ENCODE data around the gene MEX3D. TPM values are rescaled to one million over a fixed set of nuclear protein-coding genes. Genes with fewer than 3 reads are reported as not detected.

The MEX3D gene
- total RNA-seq, 2 donors from 2014 or later, result 2.7 to 3.3 TPM

GRCh38 chr19:1574354-1575136, 6.4 kb upstream of the MEX3D start:
- Mint-ChIP-seq H3K4me1 (peaks cover 10% of the 10 kb centered on the region), H3K27me3 (peaks cover 6% of the 10 kb centered on the region), H3K27ac (no peak overlapping the region), H3K4me3 (no peak overlapping the region), H3K36me3 (ENCODE audit: low read depth) (no peaks in the 10 kb centered on the region)
- no peaks in the 10 kb centered on the region for H3K9me3 ChIP-seq (ENCODE audit: control insufficient read depth, low read length, poor library complexity, severe bottlenecking)
- ATAC-seq (no peak), DNase-seq (no peak)

GRCh38 chr19:1572795-1573194, 4.7 kb upstream of the MEX3D start:
- ATAC-seq (no peak), DNase-seq (no peak)
- no peaks in the 10 kb centered on the region for H3K36me3 Mint-ChIP-seq (ENCODE audit: low read depth)
- H3K4me3 Mint-ChIP-seq, result no peak overlapping the region
- no peaks in the 10 kb centered on the region for H3K9me3 ChIP-seq (ENCODE audit: control insufficient read depth, low read length, poor library complexity, severe bottlenecking)
- H3K27me3 Mint-ChIP-seq, result peaks cover 6% of the 10 kb centered on the region
- H3K27ac Mint-ChIP-seq, result no peak overlapping the region
- peaks cover 12% of the 10 kb centered on the region for H3K4me1 Mint-ChIP-seq

- Mint-ChIP-seq H3K4me1 (peaks cover 12% of the 10 kb centered on the region), H3K27me3 (peaks cover 6% of the 10 kb centered on the region), H3K27ac (no peak overlapping the region), H3K4me3 (no peak overlapping the region), H3K36me3 (ENCODE audit: low read depth) (no peaks in the 10 kb centered on the region)
- H3K9me3 ChIP-seq (ENCODE audit: control insufficient read depth, low read length, poor library complexity, severe bottlenecking), result no peaks in the 10 kb centered on the region
- no peak for DNase-seq
- no peak for ATAC-seq
Measured at GRCh38 chr19:1571358-1571757, 3.2 kb upstream of the MEX3D start.

- DNase-seq (no peak), ATAC-seq (no peak)
- Mint-ChIP-seq H3K27ac (no peak overlapping the region), H3K4me3 (no peak overlapping the region), H3K27me3 (peaks cover 6% of the 10 kb centered on the region), H3K4me1 (peaks cover 10% of the 10 kb centered on the region), H3K36me3 (ENCODE audit: low read depth) (no peaks in the 10 kb centered on the region)
- no peaks in the 10 kb centered on the region for H3K9me3 ChIP-seq (ENCODE audit: control insufficient read depth, low read length, poor library complexity, severe bottlenecking)
Measured at GRCh38 chr19:1570836-1571235, 2.7 kb upstream of the MEX3D start.

- H3K9me3 ChIP-seq (ENCODE audit: control insufficient read depth, low read length, poor library complexity, severe bottlenecking), result no peaks in the 10 kb centered on the region
- Mint-ChIP-seq H3K27me3 (peaks cover 6% of the 10 kb centered on the region), H3K36me3 (ENCODE audit: low read depth) (no peaks in the 10 kb centered on the region), H3K4me3 (peak overlapping the region; percentile 74), H3K27ac (no peak overlapping the region), H3K4me1 (peaks cover 8% of the 10 kb centered on the region)
- no peak for DNase-seq
- ATAC-seq, result no peak
Measured at GRCh38 chr19:1569997-1570396, 1.9 kb upstream of the MEX3D start.

- no peak overlapping the region for H3K4me3 Mint-ChIP-seq
- peak in 1 of 3 donors; percentile 21 for DNase-seq
- no peaks in the 10 kb centered on the region for H3K36me3 Mint-ChIP-seq (ENCODE audit: low read depth)
- H3K27ac Mint-ChIP-seq, result no peak overlapping the region
- H3K4me1 Mint-ChIP-seq, result peaks cover 10% of the 10 kb centered on the region
- peaks cover 6% of the 10 kb centered on the region for H3K27me3 Mint-ChIP-seq
- ATAC-seq, result peak; percentile 52
- no peaks in the 10 kb centered on the region for H3K9me3 ChIP-seq (ENCODE audit: control insufficient read depth, low read length, poor library complexity, severe bottlenecking)
Measured at GRCh38 chr19:1567848-1568227, 287 bp downstream of the MEX3D start.

GRCh38 chr19:1567116-1567847, 843 bp downstream of the MEX3D start:
- peaks cover 10% of the 10 kb centered on the region for H3K4me1 Mint-ChIP-seq
- peaks cover 6% of the 10 kb centered on the region for H3K27me3 Mint-ChIP-seq
- no peak for DNase-seq
- no peaks in the 10 kb centered on the region for H3K36me3 Mint-ChIP-seq (ENCODE audit: low read depth)
- no peak overlapping the region for H3K27ac Mint-ChIP-seq
- peak overlapping the region; percentile 57 for H3K4me3 Mint-ChIP-seq
- H3K9me3 ChIP-seq (ENCODE audit: control insufficient read depth, low read length, poor library complexity, severe bottlenecking), result no peaks in the 10 kb centered on the region
- ATAC-seq, result no peak

GRCh38 chr19:1566392-1567115, 1.6 kb downstream of the MEX3D start:
- no peaks in the 10 kb centered on the region for H3K9me3 ChIP-seq (ENCODE audit: control insufficient read depth, low read length, poor library complexity, severe bottlenecking)
- no peaks in the 10 kb centered on the region for H3K36me3 Mint-ChIP-seq (ENCODE audit: low read depth)
- peak overlapping the region; percentile 59 for H3K4me3 Mint-ChIP-seq
- no peak overlapping the region for H3K27ac Mint-ChIP-seq
- H3K4me1 Mint-ChIP-seq, result peaks cover 10% of the 10 kb centered on the region
- ATAC-seq (no peak), DNase-seq (no peak)
- peaks cover 6% of the 10 kb centered on the region for H3K27me3 Mint-ChIP-seq

- no peaks in the 10 kb centered on the region for H3K9me3 ChIP-seq (ENCODE audit: control insufficient read depth, low read length, poor library complexity, severe bottlenecking)
- Mint-ChIP-seq H3K4me1 (peaks cover 2% of the 10 kb centered on the region), H3K27me3 (no peaks in the 10 kb centered on the region), H3K27ac (no peak overlapping the region), H3K36me3 (ENCODE audit: low read depth) (no peaks in the 10 kb centered on the region), H3K4me3 (no peak overlapping the region)
- DNase-seq, result no peak
- no peak for ATAC-seq
Measured at GRCh38 chr19:1563251-1563650, 4.9 kb downstream of the MEX3D start.

GRCh38 chr19:1561236-1561842, 6.8 kb downstream of the MEX3D start:
- Mint-ChIP-seq H3K4me3 (no peak overlapping the region), H3K36me3 (ENCODE audit: low read depth) (no peaks in the 10 kb centered on the region), H3K27me3 (no peaks in the 10 kb centered on the region), H3K4me1 (peaks cover 2% of the 10 kb centered on the region), H3K27ac (no peak overlapping the region)
- DNase-seq, result no peak
- no peak for ATAC-seq
- H3K9me3 ChIP-seq (ENCODE audit: control insufficient read depth, low read length, poor library complexity, severe bottlenecking), result no peaks in the 10 kb centered on the region

- no peak for ATAC-seq
- H3K27ac Mint-ChIP-seq, result no peak overlapping the region
Measured at GRCh38 chr19:1560286-1560882, 7.7 kb downstream of the MEX3D start.

GRCh38 chr19:1558552-1558951, 9.6 kb downstream of the MEX3D start:
- H3K27ac Mint-ChIP-seq, result no peak overlapping the region
- ATAC-seq, result no peak
- H3K36me3 Mint-ChIP-seq (ENCODE audit: low read depth), result no peaks in the 10 kb centered on the region

More at GRCh38 chr19:1560286-1560882, 7.7 kb downstream of the MEX3D start:
- H3K4me1 Mint-ChIP-seq, result peaks cover 2% of the 10 kb centered on the region
- DNase-seq, result no peak
- H3K36me3 Mint-ChIP-seq (ENCODE audit: low read depth), result no peaks in the 10 kb centered on the region
- no peaks in the 10 kb centered on the region for H3K9me3 ChIP-seq (ENCODE audit: control insufficient read depth, low read length, poor library complexity, severe bottlenecking)
- H3K4me3 Mint-ChIP-seq, result no peak overlapping the region
- H3K27me3 Mint-ChIP-seq, result no peaks in the 10 kb centered on the region

More at GRCh38 chr19:1558552-1558951, 9.6 kb downstream of the MEX3D start:
- Mint-ChIP-seq H3K4me1 (no peaks in the 10 kb centered on the region), H3K4me3 (no peak overlapping the region), H3K27me3 (no peaks in the 10 kb centered on the region)
- DNase-seq, result no peak
- H3K9me3 ChIP-seq (ENCODE audit: control insufficient read depth, low read length, poor library complexity, severe bottlenecking), result no peaks in the 10 kb centered on the region

All from T-helper 17 cell (primary cell).